Stimulated activated CD4-positive, alpha-beta T cell treated with anti-CD3 and anti-CD28 coated beads, Interleukin-2, amount 100 ng/mL, for 24 hours (primary cell): Measurements from ENCODE around the gene IGF2R.

ENCODE experiments used
- DNase-seq, 2 donors: peaks; one replicate each; pipeline ENCODE4 v3.0.0-alpha.2; 2020

IGF2R gene

GRCh38 chr6:159976686-159977254, 7.9 kb downstream of the IGF2R start:
- no peak for DNase-seq

GRCh38 chr6:159977255-159977903, 8.5 kb downstream of the IGF2R start:
- no peak for DNase-seq

GRCh38 chr6:159977904-159978268, 9.0 kb downstream of the IGF2R start:
- no peak for DNase-seq

DNA sequence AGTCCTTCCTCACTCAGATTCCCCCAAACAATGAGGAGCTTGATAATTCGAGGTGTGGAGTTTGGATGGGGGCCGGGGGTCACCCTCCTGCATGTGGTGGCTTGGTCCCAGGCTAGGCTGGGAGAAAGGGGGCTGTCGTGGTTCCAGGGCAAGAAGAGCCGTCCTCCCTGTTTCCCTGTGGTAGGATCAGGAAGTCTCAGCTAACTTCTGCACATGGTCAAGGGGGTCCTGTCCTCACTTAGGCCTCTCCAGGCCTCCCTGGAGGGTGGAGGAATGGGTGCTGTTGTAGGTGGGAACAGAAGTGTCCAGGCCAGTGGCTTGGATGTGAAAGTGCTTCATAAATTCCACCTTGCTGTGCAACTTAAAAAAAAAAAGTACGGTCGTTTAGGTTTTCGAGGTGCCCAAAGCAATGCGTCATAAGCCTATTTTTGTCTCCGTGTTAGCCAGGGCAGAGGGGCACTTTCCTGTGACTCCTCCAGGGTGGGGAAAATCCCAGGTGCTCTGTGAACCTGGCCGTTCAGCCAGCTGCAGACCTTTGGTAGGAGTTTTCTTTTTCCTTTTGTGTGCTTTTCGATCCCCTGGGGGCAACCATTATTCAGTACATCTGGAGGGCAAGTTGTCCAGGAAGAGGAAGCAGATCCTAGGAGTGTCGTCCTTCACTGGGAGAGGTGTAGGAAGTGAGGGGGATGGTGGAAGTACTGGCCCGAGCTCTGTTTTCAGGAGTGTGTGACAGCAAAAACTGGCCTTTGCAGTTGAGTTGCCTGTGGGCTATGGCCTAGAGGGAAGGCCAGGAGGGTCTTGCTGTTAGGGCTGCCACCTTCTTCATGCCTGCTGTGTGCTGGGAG, 9.6 kb downstream of the IGF2R start:
- peak; percentile 43 to 51 for DNase-seq

DNA sequence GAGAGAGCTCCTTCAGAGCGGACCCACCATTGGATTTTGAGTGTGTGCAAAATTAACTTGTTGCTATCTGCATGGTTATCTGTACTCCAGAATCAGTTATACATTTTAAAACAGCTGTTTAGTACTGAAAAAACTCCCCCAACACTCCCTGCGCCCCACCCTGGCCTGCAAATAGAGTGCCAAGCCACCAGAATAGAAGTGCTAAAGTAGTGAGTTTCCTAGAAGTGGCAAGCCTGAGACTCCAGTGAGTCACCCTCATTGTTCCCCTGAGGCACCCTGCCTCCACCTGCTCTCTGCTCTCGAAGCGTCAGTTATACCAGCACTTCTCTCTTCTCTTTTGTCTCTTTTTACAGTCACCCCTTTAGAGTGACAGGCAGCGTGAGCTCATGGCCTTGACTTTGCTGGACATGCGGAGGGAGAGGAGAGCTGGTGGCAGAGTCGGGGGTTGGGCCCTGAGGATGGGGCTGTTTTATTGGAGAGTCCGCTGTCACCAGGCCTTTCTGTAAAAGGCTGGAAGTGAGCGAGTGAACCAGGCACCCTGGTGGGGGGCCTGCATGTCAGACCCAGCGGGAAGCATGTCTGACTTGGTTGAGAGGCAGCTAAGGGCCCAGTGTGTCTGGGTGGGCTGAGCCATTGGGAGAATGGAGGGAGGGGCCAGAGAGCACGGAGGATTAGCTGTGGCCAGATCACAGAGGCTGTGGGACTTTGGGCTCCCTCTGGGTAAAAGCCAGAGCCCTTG, 10.4 kb downstream of the IGF2R start:
- peak; percentile 69 for DNase-seq

- DNase-seq = no peak
These were observed 11.6 kb downstream of the IGF2R start for GRCh38 chr6:159980474-159980873.

- DNase-seq = no peak
These were observed 12.2 kb downstream of the IGF2R start for GRCh38 chr6:159981071-159981402.

- peak; percentile 42 to 46 for DNase-seq
These were observed 12.7 kb downstream of the IGF2R start for GRCh38 chr6:159981403-159982245.

- DNase-seq = no peak
These were observed 14.0 kb downstream of the IGF2R start for GRCh38 chr6:159982731-159983506.

- DNase-seq = no peak
These were observed 14.8 kb downstream of the IGF2R start for GRCh38 chr6:159983641-159984080.

- no peak for DNase-seq
These were observed 15.4 kb downstream of the IGF2R start for GRCh38 chr6:159984268-159984786.

DNA sequence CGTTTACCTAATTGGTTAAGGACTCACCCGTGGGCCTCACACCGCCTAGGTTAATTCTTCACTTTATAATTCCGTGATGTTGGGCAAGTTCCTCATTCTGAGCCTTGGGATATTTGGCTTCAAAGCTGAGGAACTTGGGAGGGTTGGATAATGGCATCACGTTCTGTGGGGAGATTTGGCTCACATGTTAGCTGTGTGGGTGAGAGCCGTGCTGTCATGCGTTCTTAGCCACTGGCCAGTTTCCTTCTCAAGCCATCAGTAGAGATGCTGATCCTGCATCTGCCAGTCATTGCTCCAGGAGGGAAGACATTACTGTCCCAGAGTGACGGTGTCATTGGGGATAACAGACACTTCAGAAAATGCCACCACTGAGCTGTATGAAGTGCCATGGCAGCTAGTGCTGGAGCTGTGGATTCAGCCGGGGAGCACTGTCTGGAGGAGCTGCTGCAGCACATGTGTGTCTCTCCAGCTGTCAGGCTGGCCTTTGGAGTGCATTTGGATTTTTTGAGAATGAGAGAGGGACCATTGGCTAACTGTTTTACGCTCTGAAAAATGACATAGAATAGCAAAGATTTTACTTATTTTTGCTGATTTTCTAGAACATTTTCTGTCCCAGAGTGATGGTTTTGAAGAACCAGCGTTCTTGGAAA, 16.5 kb downstream of the IGF2R start:
- DNase-seq = no peak

GRCh38 chr6:159988983-159989454, 20.1 kb downstream of the IGF2R start:
- no peak for DNase-seq

- DNase-seq = no peak
These were observed 20.9 kb downstream of the IGF2R start for GRCh38 chr6:159989492-159990480.

DNA sequence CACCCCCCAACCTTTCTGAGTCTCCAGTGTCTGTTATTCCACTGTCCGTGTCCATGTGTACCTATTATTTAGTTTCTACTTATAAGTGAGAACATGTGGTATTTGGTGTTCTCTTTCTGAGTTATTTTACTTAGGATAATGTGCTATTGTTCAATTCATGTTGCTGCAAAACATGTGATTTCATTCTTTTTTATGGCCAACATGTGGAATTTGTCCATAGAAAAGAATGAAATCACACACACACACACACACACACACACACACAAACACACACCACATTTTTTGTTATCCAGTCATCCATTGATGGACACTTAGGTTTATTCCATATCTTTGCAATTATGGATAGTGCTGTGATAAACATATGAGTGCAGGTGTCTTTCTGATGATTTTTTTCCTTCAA, 23.5 kb downstream of the IGF2R start:
- DNase-seq = no peak

DNA sequence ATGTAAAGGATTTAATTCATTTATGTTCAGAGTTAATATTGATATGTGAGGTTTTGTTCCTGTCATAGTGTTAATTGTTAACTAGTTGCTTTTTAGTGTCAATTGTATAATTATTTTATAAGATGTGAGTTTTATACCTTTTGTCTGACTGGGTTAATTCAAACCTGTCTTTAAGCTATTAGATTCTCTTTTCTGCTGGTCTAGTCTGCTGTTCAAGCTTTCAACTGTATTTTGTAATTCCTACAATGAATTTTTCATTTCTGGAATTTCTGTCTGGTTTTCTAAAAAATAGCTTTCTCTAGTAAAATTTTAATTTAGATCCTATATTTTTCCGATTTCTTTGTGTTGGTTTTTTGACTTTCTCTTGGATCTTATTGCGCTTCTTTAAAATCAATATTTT, 26.5 kb downstream of the IGF2R start:
- DNase-seq = no peak

- no peak for DNase-seq
These were observed 27.3 kb downstream of the IGF2R start for GRCh38 chr6:159996087-159996622.

- DNase-seq = no peak
These were observed 28.0 kb downstream of the IGF2R start for GRCh38 chr6:159996626-159997497.
